Measurements from ENCODE around the gene FOXA1. TPM values are rescaled to one million over a fixed set of nuclear protein-coding genes. Genes with fewer than 3 reads are reported as not detected.

The FOXA1 gene
- total and polyA plus RNA-seq, 2 of the 8 experiments (the other 6 are each of a cell fraction or from before 2014, with no cell fraction given), result 0.08 to 0.20 TPM

- no peak for TF ChIP-seq CHD7 (IDR thresholded peaks at IDR 0.05; ENCODE audit: insufficient replicate concordance, low read length)
- TF ChIP-seq CREB1 (IDR thresholded peaks at IDR 0.05), result no peak
- TF ChIP-seq SRF (IDR thresholded peaks at IDR 0.05; ENCODE audit: low read depth, low read length), result no peak
- TF ChIP-seq E2F6 (IDR thresholded peaks at IDR 0.05), result no peak
- TF ChIP-seq SIRT6 (IDR thresholded peaks at IDR 0.05; ENCODE audit: low read length), result no peak
- TF ChIP-seq TAF1 (IDR thresholded peaks at IDR 0.05; ENCODE audit: low read depth, low read length), result no peak
- TF ChIP-seq PHF8 (conservative IDR thresholded peaks at IDR 0.05; ENCODE audit: low read depth, low read length), result no peak
- no peak for TF ChIP-seq CTBP2 (IDR thresholded peaks at IDR 0.05; ENCODE audit: borderline replicate concordance, insufficient read depth, insufficient read length, low read length)
- TF ChIP-seq GABPA (IDR thresholded peaks at IDR 0.05; ENCODE audit: borderline replicate concordance, insufficient read depth, low read length), result no peak
Measured at GRCh38 chr14:37563189-37563588, 31.9 kb downstream of the FOXA1 start (continued).
